ENCODE data around the gene PRTN3.

GRCh38 chr19:827710-828321, 13.0 kb upstream of the PRTN3 start, which contains the start of gene AZU1:
- TF ChIP-seq CTCF (IDR thresholded peaks at IDR 0.05) (no peak), POLR2A (IDR thresholded peaks at IDR 0.05) (no peak)
